ENCODE data around the gene IDS.
"Not testable (repeated sequence)": the region's sequence is repeated elsewhere in the genome, so short reads cannot be mapped to it uniquely, and the experiment has no call there.

The IDS gene

DNA sequence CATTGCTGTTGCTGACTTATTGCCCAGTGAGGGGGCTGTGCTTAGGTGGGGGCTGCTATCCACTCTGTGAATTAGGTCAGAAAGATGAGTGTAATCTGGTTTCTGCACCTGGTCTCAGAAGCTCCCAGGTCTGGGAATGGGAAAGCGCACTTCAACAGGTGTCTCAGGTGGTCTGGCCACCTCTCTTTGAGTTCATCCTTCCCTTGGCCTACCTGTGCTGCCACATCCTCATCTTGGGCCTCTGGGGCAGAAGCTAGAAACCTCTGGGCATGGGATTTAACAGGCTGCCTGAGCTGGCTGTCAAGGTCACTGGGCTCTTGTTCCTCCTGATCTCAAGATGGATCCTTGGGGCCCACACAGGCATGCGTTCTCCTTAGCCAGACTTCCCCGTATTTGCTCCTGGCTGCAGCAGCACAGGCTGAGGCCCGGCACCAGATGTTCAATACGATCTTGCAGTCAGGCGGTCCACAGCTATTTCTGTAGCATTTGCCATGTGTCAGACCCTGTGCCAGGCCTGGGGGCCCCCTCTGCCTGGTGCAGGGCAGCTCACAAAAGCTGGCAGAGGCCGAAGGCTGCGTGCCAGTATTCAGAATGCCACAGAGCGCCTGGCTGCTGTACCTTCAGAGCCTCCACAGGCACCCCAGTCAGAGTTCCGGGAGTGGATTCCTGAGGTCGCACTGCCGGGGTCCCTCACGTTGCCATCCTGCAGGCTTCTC is 21.4 kb upstream of the IDS start:
- DNase-seq = not testable (repeated sequence)

DNA sequence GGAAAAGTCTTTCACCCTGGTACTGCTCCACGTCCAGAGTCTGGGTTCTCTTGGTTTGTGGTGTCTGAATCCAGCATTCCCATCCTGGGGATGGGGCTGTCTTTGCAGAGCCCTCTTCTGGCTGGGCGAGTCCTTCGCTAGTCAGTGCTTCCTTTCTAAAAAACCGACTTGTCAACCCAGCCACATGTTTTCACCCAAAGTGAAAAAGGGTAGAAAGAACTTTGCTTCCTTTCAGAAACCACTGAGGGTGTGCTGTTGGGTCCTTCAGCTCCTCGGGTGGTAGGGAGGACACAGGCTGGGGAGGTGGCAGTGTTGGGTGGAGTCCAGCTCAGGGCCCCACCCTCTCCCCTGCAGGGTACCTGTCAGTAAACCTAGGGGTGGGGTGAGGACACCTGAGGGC is 20.8 kb upstream of the IDS start:
- not testable (repeated sequence) for DNase-seq

DNA sequence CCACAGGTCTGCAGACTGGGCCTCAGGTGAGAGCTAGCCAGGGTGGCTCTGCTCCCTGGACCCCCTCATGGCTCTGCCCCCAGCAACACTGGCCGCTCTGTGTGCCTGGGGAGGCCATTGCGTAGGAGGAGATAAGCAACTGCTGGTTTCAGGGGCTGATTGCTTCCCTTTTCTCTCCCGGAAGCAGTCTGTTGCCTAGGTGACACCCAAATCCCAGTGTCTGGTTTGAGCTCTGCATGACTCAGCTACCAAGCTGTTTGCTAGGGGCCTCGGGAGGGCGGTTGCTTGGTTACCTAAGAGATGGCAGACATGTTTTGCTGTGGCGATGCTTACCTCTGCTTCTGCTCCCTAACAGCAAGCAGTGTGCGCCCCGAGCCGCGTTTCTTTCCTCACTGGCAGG is 20.3 kb upstream of the IDS start:
- peak in 1 of 14 donors; percentile 11 for DNase-seq

DNA sequence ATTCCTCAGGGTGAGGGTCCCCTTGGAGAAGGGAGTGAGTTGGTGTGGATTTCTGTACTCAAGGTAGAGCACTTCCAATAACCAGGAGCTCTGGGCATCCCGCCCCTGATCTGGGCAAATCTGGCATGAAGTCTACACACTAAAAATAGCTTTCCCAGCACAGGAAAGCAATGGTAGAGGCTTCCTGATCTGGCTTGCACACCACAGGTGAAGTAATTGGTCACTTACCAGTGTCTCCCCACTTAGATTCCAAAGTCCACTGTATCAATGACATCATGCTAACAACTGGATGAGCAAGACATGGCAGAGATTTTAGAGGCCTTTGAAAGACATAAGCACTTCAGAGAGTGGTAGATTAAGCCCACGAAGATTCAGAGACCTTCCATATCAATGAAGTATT is 17.8 kb upstream of the IDS start:
- DNase-seq = no peak

DNA sequence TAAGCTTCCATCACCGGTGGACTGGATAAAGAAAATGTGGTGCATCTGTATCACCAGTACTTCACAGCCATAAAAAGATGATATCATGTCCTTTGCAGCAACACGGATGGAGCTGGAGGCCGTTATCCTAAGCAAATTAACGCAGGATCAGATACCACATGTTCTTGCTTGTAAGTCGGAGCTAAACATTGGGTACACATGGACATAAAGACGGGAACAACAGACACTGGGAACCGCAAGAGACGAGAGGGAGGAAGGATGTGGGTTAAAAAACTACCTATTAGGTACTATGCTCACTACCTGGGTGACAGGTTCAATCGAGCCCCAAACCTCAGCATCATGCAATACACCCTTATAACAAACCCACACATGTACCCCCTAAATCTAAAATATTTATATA is 16.3 kb upstream of the IDS start:
- no peak for DNase-seq

DNA sequence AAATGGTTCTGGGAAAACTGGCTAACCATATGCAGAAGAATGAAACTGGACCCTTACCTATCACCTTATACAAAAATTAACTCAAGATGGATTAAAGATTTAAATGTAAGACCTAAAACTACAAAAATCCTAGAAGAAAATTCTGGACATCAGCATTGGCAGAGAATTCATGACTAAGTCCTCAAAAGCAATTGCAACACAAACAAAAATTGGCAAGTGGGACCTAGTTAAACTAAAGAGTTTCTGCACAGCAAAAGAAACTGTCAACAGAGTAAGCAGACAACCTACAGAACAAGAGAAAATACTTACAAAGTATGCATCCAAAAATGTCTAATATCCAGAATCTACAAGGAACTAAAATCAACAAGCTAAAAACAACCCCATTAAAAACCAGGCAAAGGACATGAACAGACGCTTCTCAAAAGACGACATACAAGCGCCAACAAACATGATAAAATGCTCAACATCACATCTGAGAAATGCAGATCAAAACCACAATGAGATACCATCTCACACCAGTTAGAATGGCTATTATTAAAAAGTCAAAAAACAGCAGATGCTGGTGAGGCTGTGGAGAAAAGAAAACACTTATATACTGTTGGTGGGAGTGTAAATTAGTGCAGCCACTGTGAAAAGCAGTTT is 15.7 kb upstream of the IDS start:
- not testable (repeated sequence) for DNase-seq

DNA sequence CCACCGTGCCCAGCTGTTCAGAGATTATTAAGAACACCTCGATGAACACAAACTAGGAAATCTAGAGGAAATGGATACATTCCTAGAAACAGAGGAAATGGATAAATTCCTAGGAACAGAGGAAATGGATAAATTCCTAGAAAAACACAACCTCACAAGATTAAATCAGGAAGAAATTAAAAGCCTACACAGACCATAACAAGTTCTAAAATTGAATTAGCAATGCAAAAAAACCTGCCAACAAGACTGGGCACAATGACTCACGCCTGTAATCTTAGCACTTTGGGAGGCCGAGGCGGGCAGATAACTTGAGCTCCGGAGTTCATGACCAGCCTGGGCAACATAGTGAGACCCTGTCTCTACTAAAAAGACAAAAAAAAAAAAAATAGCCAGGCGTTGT is 13.1 kb upstream of the IDS start:
- DNase-seq = no peak

DNA sequence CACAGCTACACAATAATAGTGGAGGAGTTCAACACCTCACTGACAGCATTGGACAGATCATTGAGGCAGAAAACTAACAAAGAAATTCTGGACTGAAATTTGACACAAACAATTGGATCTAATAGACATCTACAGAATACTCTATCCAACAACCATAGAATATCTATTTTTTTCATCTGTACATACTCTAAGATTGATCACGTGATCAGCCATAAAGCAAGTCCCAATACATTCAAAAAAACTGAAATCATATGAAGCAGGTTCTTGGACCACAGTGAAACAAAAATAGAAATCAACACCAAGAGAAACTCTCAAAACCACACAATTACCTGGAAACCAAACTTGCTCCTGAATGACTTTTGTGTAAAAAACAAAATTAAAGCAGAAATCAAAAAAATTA is 12.2 kb upstream of the IDS start:
- DNase-seq = no peak

DNA sequence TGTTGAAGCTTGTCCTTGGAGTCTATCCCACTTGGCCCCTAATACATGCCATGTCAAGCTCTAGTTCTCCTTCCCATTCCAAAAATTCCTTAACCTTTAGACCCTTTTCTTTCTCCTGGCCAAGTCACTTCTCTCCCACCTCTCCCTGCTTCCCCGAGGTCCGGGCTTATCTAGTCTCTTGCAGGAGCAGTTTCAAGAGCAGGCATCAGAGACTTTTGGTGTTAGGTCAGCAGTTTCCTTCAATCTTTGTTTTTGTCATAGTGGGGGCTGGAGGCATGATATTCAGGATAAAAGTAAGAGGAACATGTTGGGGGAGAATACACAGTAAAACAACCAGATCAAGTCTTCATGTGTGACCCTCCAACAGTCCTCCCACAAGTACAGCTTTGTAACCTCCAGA is 11.5 kb upstream of the IDS start:
- DNase-seq = no peak

DNA sequence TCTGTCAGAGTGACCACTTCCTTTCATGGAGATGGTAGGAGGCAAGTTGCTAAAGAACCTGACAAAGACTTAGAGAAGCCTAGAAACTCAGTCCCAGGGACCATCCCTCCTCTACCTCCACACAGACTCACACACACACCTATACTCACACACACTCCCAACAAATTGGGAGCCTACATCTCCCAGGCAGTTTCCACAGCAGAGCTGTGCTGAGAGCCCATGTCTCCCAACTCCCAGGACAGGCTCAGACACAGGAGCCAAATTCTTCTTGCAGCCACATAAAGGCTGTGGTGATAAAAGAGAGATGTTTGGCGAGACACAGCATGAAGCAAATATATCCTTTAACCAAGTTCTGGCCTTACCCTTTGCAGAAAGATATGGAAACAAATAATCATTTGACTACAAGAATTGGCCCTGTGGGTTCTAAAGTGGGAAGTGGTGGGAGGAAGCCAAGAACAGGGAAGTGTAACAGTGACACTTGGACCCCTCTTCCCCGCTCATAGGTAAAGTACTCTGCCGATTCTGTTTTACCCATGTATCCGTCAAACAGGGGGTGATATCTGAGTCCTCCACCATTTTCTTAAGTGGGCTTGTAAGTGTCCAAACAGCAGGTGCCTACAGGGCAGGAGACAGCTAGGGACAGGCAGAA is 11.0 kb upstream of the IDS start:
- DNase-seq = no peak

DNA sequence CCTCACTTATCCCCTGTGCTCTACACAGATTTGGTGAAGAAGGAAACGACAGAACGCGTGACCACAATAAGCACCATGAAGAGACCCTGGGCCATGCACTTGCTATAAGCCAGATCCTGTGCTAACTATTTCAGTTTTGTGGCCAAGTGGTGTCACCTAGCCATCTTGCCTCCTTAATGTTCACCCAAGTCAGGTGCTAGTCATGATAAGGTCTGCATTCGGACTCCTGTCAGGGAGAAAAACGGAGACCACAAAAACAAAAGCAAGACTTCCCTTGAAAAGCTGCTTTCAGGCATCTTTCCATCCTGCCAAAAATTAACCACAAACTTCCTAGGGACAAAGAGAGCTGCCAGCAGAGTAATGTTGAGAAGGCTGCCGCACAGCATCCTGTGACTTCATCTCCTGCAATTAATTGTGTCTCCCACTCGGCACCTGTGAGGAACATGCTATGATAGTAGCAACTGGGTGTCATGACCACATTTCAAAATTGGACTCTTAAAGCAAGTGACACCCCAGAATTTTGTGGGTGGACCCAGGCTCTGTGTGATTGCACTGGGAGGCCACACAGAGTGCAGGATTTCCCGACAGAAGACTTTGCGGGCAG is 8.8 kb upstream of the IDS start:
- no peak for DNase-seq

DNA sequence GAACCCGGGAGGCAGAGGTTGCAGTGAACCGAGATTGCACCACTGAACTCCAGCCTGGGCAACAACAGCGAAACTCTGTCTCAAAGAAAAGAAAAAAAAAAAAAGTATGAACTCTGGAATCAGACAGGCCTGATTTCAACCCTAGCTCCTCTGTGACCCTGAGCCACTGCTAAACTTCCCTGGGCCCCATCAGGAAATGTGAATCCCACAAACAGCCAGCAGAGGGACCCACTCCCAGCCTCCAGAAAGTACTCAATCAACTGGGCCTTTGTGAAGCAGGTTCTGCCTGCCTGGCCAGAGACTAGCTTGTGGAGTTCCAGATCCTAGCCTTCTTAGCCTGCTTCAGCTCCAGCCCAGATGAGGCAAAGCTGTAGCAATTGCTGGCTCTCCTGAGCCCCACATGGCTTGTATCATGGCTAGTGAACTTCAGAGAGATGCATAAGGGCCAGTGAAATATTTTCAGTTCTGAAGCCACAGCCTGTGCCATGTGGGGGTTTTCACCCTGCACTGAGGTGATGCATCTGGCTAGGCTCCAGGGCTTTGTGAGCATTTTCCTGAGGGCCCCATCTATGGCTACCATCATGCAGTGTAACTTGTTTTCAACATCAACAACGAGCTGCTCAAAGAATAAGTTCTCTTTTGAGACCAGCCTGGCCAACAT is 7.2 kb upstream of the IDS start:
- DNase-seq = peak in 11 of 14 donors; percentile 0 to 47 (median 15)

DNA sequence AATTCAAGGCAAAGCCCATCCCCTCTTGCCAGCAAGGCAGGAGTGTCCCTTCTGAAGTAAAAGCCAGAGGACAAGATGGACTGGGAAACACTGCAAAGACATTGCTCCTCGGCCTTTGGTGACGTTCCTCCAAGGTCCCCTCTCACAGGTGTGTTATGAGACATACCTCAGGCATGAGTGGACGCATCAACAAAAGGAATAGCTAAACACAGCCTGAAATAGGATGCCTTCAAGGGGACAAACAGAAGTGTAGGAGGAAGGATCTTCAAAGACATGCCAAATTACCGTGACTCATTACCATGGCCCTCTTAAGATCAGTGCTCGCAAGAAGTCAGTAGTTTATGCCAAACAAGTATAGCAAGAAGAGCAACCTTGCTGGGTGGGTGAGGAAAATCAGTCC is 6.0 kb upstream of the IDS start:
- no peak for DNase-seq

DNA sequence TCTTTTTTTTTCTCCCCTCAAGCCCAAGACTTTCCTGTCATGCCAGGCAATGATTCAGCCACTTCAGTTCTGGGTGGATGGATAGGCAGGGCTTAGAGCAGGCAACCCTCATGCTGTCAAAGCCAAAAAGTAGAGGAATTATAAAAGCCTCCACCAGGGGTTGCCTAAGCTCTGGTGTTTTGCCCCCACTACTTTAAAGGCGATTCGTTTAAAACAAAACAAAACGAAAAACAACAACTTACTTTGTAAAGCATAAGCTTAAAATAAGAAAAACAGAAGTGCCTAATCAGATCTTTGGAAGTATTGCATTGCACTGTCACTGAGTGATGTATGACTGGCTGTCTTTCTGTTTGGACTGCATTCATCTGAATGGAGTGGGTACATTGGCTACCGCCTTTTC is 5.3 kb upstream of the IDS start:
- no peak for DNase-seq

DNA sequence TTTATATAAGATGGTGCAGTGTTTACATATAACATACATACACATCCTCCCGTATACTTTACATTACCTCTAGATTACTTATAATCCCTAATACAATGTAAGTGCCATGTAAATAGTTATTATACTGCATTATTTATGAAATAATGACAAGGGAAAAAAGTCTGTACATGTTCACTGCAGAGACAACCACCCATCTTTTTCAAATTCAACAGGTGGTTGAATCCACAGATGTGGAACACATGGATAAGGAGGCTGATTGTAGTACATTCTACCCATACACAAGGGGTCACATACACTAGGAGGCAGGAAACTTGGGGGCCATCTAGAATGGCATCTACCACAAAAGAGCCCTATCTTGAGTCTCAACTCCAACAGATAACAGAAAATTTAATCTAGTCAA is 3.4 kb upstream of the IDS start:
- DNase-seq = no peak

DNA sequence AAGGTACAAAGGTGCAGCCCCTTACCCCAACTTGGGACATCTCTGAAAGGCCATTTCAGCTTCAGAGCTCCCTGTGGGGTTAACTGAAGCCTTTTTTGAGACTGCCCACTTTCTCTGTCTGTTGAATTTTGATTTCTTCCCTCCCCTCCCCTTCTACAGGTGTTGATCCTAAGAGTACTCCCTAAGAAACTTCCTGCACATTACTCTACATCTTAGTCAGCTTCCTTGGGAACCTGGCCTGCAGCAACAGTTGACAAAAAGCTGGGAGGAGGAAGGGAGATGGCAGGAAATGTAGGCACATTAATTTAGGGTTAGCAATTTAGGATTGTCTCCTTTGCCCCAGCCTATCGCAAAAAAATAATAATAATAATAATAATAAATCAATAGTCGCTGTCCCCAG is 1.2 kb upstream of the IDS start:
- DNase-seq = no peak

DNA sequence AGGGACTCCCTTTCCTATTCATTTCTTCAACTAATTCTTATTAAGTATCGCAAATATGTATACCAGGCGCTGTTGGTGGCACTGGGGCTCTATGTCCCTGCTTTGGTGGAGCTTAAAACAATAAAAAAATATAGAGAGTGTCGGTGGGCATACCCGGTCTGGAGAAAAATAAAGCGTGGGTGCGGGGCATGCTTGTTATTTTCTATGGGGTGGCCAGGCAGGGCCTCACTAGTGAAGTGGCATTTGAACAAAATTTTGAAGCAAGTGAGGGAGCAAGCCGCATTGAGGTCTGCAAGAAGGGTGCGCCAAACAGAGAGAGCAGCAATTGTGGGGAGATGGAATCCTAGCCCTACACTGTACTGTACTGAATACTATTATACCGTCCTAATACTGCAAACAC is 565 bp upstream of the IDS start:
- DNase-seq = no peak

DNA sequence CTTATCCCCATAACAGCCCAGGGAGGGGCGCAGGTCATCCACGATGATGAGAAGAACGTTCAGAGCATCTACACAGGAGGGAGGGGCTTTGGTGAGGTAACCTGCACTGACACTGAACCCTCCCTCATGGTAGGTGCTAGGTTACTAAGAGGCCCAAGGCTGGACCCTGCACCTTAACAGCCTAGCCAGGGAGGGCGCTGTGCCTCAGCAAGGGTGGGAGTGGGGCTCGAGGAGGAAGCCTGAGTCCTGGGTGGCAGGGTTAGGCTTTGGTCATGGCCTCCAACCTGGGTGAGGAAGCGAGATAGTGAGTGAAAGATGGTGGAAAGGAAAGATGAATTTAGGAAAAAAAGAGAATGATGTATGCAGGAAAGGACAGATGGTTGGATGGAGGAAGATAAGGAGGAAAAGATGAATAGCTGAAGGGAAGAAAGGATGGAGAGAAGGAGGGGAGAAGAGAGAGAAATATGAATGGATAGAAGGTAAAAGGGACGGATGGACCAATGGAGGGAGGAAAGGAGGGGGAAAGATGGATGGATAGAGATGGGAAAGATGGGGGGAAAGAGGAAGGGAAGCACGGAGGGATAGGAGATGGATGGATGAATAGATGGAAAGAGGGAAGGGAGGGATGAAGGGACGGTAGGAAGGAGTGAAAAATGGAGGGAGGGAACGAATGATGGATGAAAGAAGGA is 736 bp downstream of the IDS start:
- DNase-seq = peak in 3 of 14 donors; percentile 0 to 21 (median 16)

DNA sequence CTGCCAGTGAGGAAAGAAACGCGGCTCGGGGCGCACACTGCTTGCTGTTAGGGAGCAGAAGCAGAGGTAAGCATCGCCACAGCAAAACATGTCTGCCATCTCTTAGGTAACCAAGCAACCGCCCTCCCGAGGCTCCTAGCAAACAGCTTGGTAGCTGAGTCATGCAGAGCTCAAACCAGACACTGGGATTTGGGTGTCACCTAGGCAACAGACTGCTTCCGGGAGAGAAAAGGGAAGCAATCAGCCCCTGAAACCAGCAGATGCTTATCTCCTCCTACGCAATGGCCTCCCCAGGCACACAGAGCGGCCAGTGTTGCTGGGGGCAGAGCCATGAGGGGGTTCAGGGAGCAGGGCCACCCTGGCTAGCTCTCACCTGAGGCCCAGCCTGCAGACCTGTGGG is 1.7 kb downstream of the IDS start:
- peak in 2 of 14 donors; percentile 21 to 53 for DNase-seq

DNA sequence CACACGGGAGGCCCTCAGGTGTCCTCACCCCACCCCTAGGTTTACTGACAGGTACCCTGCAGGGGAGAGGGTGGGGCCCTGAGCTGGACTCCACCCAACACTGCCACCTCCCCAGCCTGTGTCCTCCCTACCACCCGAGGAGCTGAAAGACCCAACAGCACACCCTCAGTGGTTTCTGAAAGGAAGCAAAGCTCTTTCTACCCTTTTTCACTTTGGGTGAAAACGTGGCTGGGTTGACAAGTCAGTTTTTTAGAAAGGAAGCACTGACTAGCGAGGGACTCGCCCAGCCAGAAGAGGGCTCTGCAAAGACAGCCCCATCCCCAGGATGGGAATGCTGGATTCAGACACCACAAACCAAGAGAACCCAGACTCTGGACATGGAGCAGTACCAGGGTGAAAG is 2.2 kb downstream of the IDS start:
- not testable (repeated sequence) for DNase-seq

DNA sequence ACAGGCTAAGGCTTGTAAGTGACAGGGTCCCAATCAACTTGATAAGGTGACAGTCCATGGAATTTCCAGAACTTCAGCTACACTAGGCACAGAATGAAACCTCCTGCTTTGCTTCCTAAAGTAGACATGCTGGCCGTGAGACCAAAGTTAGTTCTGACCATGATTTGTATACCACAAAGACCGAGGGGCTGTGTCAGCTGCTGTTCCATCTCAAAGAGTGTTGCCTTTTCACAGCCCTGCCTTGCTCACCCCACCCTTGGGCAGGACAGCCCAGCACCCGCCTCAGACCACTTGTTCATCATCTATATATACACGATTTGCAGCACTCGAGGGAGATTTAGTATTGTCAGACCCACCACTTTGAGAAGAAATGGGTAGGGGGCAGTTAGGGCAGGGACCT is 5.3 kb downstream of the IDS start:
- DNase-seq = no peak

DNA sequence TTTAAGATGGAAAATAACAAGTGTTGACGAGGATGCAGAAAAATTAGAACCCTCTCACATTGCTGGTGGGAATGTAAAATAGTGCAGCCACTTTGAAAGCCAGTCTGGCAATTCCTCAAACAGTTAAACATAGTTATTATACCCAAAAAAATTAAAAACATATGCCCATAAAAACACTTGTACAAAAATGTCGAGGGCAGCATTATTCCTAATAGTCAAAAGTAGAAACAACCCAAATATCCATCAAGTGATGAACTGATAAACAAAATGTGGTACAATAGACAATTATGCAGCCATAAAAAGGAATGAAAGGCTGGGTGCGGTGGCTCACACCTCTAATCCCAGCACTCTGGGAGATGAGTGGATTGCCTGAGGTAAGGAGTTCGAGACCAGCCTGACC is 6.3 kb downstream of the IDS start:
- DNase-seq = no peak
